Measurements from ENCODE around the gene ESRRB.
A peak's percentile ranks its signal among the peaks of the same experiment; 100 is the strongest.

The ESRRB gene

DNA sequence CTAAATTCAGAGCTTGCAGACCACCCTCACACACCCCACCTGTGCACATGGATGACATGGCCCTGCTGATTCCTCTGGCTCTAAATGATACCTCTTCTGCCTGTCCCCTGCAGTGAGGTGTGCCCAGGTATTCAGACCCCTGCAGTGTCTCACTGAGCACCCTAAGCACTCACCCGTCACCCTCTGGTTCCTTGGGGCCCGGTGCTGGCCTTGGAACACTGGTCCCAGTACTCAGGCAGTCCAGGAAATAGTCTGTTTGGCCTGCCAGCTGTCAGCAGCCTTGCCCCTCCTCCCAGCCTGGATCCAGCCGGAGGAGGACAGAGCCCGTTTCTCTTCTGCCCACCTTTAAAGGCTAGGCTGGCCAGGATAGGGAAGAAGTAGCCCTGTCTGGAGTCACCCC, 44.9 kb downstream of the ESRRB start:
- Histone ChIP-seq H2BK15ac (ENCODE audit: low read length) (no peak overlapping the region), H2AK5ac (ENCODE audit: low read depth, low read length) (no peak overlapping the region), H3K79me1 (ENCODE audit: low read depth, low read length) (no peaks in the 10 kb centered on the region), H2BK5ac (ENCODE audit: low read length) (no peak overlapping the region), H4K8ac (ENCODE audit: low read depth, low read length) (no peak overlapping the region), H3K36me3 (replicated peaks in 1 of 2; ENCODE audit: control insufficient read depth in 2 of 2, insufficient read depth in 2 of 2, low read length in 2 of 2) (no peaks in the 10 kb centered on the region), H3K27ac (replicated peaks; ENCODE audit: low read length) (no peak overlapping the region), H2AFZ (ENCODE audit: low read length) (no peak overlapping the region), H4K91ac (ENCODE audit: low read depth, low read length, poor library complexity) (no peak overlapping the region), H3K18ac (ENCODE audit: low read length) (no peak overlapping the region), H2BK120ac (ENCODE audit: low read depth, low read length) (no peak overlapping the region), H3K4me1 (ENCODE audit: control insufficient read depth in 2 of 2, insufficient read depth in 1 of 2, low read depth in 1 of 2, low read length in 2 of 2) (no peaks in the 10 kb centered on the region), H3K9ac (ENCODE audit: low read depth, low read length, poor library complexity) (no peak overlapping the region), H3K9me3 (replicated peaks in 1 of 2; ENCODE audit: control insufficient read depth in 2 of 2, insufficient read depth in 1 of 2, low read depth in 1 of 2, low read length in 2 of 2) (no peaks in the 10 kb centered on the region), H3K23ac (ENCODE audit: low read depth, low read length, poor library complexity) (no peak overlapping the region), H3K4me3 (ENCODE audit: low read length in 2 of 2) (no peak overlapping the region), H3K4me2 (ENCODE audit: insufficient read depth, low read length, poor library complexity, severe bottlenecking) (no peak overlapping the region), H3K4ac (ENCODE audit: low read length) (no peak overlapping the region), H2BK12ac (ENCODE audit: low read length) (no peak overlapping the region), H3K14ac (ENCODE audit: low read length) (no peak overlapping the region), H3K27me3 (ENCODE audit: control insufficient read depth in 3 of 3, insufficient read depth in 3 of 3, low read depth in 1 of 3, low read length in 3 of 3) (peaks cover 0 to 12% (median 0%) of the 10 kb centered on the region in 3 experiments)
- no CpG with 5 or more reads among the region's 4 CpGs for WGBS, 2 donors (ENCODE audit: extremely low coverage in 2 of 2, insufficient read length in 2 of 2, insufficient replicate concordance in 1 of 2)
- DNase-seq (ENCODE audit: low spot score), result no peak

DNA sequence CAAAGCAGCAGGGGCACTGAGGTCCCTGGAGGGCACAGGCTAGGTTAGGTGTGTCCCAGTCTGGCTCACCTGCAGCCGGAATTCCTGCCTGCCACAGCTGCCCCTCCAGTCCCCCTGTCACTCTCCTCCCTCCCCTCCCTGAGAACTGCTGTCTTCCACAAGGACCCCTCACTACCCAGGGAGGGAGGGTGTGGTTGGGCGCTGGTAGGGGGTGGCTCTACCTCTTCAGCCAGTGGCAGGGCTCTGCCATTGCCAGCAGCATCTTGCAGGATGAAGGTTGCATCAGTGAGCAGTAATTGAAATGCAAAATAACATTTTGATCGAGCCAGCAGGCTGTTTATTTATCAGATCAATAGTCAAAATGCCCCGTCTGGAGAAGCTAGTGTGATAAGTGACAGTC, 45.7 kb downstream of the ESRRB start:
- no peak for DNase-seq (ENCODE audit: low spot score)
- Histone ChIP-seq H3K4me2 (ENCODE audit: insufficient read depth, low read length, poor library complexity, severe bottlenecking) (no peak overlapping the region), H3K14ac (ENCODE audit: low read length) (no peak overlapping the region), H2BK15ac (ENCODE audit: low read length) (no peak overlapping the region), H3K9me3 (replicated peaks in 1 of 2; ENCODE audit: control insufficient read depth in 2 of 2, insufficient read depth in 1 of 2, low read depth in 1 of 2, low read length in 2 of 2) (no peaks in the 10 kb centered on the region), H3K4me1 (ENCODE audit: control insufficient read depth in 2 of 2, insufficient read depth in 1 of 2, low read depth in 1 of 2, low read length in 2 of 2) (no peaks in the 10 kb centered on the region), H3K18ac (ENCODE audit: low read length) (peak overlapping the region; percentile 22), H3K79me1 (ENCODE audit: low read depth, low read length) (no peaks in the 10 kb centered on the region), H2BK120ac (ENCODE audit: low read depth, low read length) (no peak overlapping the region), H4K91ac (ENCODE audit: low read depth, low read length, poor library complexity) (no peak overlapping the region), H3K27ac (replicated peaks; ENCODE audit: low read length) (no peak overlapping the region), H3K27me3 (ENCODE audit: control insufficient read depth in 3 of 3, insufficient read depth in 3 of 3, low read depth in 1 of 3, low read length in 3 of 3) (peaks cover 0 to 12% (median 0%) of the 10 kb centered on the region in 3 experiments), H3K4me3 (ENCODE audit: low read length in 2 of 2) (no peak overlapping the region), H2AK5ac (ENCODE audit: low read depth, low read length) (no peak overlapping the region), H3K4ac (ENCODE audit: low read length) (no peak overlapping the region), H3K9ac (ENCODE audit: low read depth, low read length, poor library complexity) (peak overlapping the region; percentile 73), H3K23ac (ENCODE audit: low read depth, low read length, poor library complexity) (no peak overlapping the region), H2BK12ac (ENCODE audit: low read length) (no peak overlapping the region), H3K36me3 (replicated peaks in 1 of 2; ENCODE audit: control insufficient read depth in 2 of 2, insufficient read depth in 2 of 2, low read length in 2 of 2) (no peaks in the 10 kb centered on the region), H2AFZ (ENCODE audit: low read length) (no peak overlapping the region), H4K8ac (ENCODE audit: low read depth, low read length) (no peak overlapping the region), H2BK5ac (ENCODE audit: low read length) (no peak overlapping the region)
- WGBS, 2 donors (ENCODE audit: extremely low coverage in 2 of 2, insufficient read length in 2 of 2, insufficient replicate concordance in 1 of 2), result no CpG with 5 or more reads among the region's 4 CpGs

DNA sequence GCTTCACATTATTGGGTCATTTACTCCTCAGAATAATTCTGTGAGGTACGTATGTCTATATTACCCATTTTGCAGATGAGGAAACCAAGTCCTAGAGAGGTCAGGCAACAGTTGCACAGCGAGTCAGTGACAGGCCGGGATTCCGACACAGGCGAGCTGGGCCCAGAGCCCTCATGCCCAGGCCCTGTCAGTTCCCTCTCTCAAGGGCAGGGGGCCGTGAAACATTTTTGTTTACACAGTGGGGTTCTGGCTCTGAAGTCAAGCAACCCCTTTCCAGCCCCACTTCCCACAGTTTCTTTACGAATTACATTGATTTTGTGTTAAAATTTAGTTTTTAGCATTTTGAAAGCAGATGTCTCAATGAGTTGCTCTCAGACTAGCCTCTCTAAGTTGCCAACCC, 46.7 kb downstream of the ESRRB start:
- no peak overlapping the region for H2AFZ ChIP-seq (ENCODE audit: low read length)
- H3K36me3 ChIP-seq (replicated peaks in 1 of 2; ENCODE audit: control insufficient read depth in 2 of 2, insufficient read depth in 2 of 2, low read length in 2 of 2), result no peaks in the 10 kb centered on the region
- no peak overlapping the region for H2BK5ac ChIP-seq (ENCODE audit: low read length)
- no peak for DNase-seq (ENCODE audit: low spot score)
- H2BK12ac ChIP-seq (ENCODE audit: low read length), result no peak overlapping the region
- H3K9ac ChIP-seq (ENCODE audit: low read depth, low read length, poor library complexity), result no peak overlapping the region
- H3K27me3 ChIP-seq (ENCODE audit: control insufficient read depth in 3 of 3, insufficient read depth in 3 of 3, low read depth in 1 of 3, low read length in 3 of 3), result peaks cover 0 to 10% (median 0%) of the 10 kb centered on the region in 3 experiments
- H3K79me1 ChIP-seq (ENCODE audit: low read depth, low read length), result no peaks in the 10 kb centered on the region
- H3K27ac ChIP-seq (replicated peaks; ENCODE audit: low read length), result no peak overlapping the region
- H2AK5ac ChIP-seq (ENCODE audit: low read depth, low read length), result no peak overlapping the region
- no peaks in the 10 kb centered on the region for H3K4me1 ChIP-seq (ENCODE audit: control insufficient read depth in 2 of 2, insufficient read depth in 1 of 2, low read depth in 1 of 2, low read length in 2 of 2)
- H2BK120ac ChIP-seq (ENCODE audit: low read depth, low read length), result no peak overlapping the region
- no CpG with 5 or more reads among the region's 7 CpGs for WGBS, 2 donors (ENCODE audit: extremely low coverage in 2 of 2, insufficient read length in 2 of 2, insufficient replicate concordance in 1 of 2)
- no peak overlapping the region for H3K18ac ChIP-seq (ENCODE audit: low read length)
- no peak overlapping the region for H3K4me3 ChIP-seq (ENCODE audit: low read length in 2 of 2)
- no peak overlapping the region for H3K4me2 ChIP-seq (ENCODE audit: insufficient read depth, low read length, poor library complexity, severe bottlenecking)
- H3K4ac ChIP-seq (ENCODE audit: low read length), result no peak overlapping the region
- no peak overlapping the region for H3K14ac ChIP-seq (ENCODE audit: low read length)
- H2BK15ac ChIP-seq (ENCODE audit: low read length), result no peak overlapping the region
- H3K23ac ChIP-seq (ENCODE audit: low read depth, low read length, poor library complexity), result no peak overlapping the region
- no peak overlapping the region for H4K8ac ChIP-seq (ENCODE audit: low read depth, low read length)
- H3K9me3 ChIP-seq (replicated peaks in 1 of 2; ENCODE audit: control insufficient read depth in 2 of 2, insufficient read depth in 1 of 2, low read depth in 1 of 2, low read length in 2 of 2), result no peaks in the 10 kb centered on the region
- H4K91ac ChIP-seq (ENCODE audit: low read depth, low read length, poor library complexity), result no peak overlapping the region

GRCh38 chr14:76423534-76423933, 47.6 kb downstream of the ESRRB start:
- no peak overlapping the region for H4K91ac ChIP-seq (ENCODE audit: low read depth, low read length, poor library complexity)
- H3K4me1 ChIP-seq (ENCODE audit: control insufficient read depth in 2 of 2, insufficient read depth in 1 of 2, low read depth in 1 of 2, low read length in 2 of 2), result peaks cover 0 to 3% of the 10 kb centered on the region in 2 donors
- no peak overlapping the region for H2BK120ac ChIP-seq (ENCODE audit: low read depth, low read length)
- WGBS, 2 donors (ENCODE audit: extremely low coverage in 2 of 2, insufficient read length in 2 of 2, insufficient replicate concordance in 1 of 2), result no CpG with 5 or more reads among the region's 5 CpGs
- H3K79me1 ChIP-seq (ENCODE audit: low read depth, low read length), result no peaks in the 10 kb centered on the region
- H4K8ac ChIP-seq (ENCODE audit: low read depth, low read length), result no peak overlapping the region
- no peak overlapping the region for H3K14ac ChIP-seq (ENCODE audit: low read length)
- H3K9me3 ChIP-seq (replicated peaks in 1 of 2; ENCODE audit: control insufficient read depth in 2 of 2, insufficient read depth in 1 of 2, low read depth in 1 of 2, low read length in 2 of 2), result no peaks in the 10 kb centered on the region
- H2AFZ ChIP-seq (ENCODE audit: low read length), result no peak overlapping the region
- H2AK5ac ChIP-seq (ENCODE audit: low read depth, low read length), result no peak overlapping the region
- H3K23ac ChIP-seq (ENCODE audit: low read depth, low read length, poor library complexity), result no peak overlapping the region
- no peak for DNase-seq (ENCODE audit: low spot score)
- no peak overlapping the region for H2BK15ac ChIP-seq (ENCODE audit: low read length)
- H2BK5ac ChIP-seq (ENCODE audit: low read length), result no peak overlapping the region
- no peaks in the 10 kb centered on the region for H3K36me3 ChIP-seq (replicated peaks in 1 of 2; ENCODE audit: control insufficient read depth in 2 of 2, insufficient read depth in 2 of 2, low read length in 2 of 2)
- no peak overlapping the region for H3K4me2 ChIP-seq (ENCODE audit: insufficient read depth, low read length, poor library complexity, severe bottlenecking)
- no peak overlapping the region for H3K4ac ChIP-seq (ENCODE audit: low read length)
- H3K27ac ChIP-seq (replicated peaks; ENCODE audit: low read length), result no peak overlapping the region
- peaks cover 0 to 10% (median 0%) of the 10 kb centered on the region in 3 experiments for H3K27me3 ChIP-seq (ENCODE audit: control insufficient read depth in 3 of 3, insufficient read depth in 3 of 3, low read depth in 1 of 3, low read length in 3 of 3)
- H2BK12ac ChIP-seq (ENCODE audit: low read length), result no peak overlapping the region
- H3K4me3 ChIP-seq (ENCODE audit: low read length in 2 of 2), result no peak overlapping the region
- H3K18ac ChIP-seq (ENCODE audit: low read length), result no peak overlapping the region
- no peak overlapping the region for H3K9ac ChIP-seq (ENCODE audit: low read depth, low read length, poor library complexity)
